Measurements from ENCODE around the gene NLRC5.

NLRC5 gene

GRCh38 chr16:56966093-56966475, 23.3 kb upstream of the NLRC5 start:
- H3K4me3 ChIP-seq (ENCODE audit: low read depth, low read length): no peak overlapping the region
- H3K79me2 ChIP-seq: no peaks in the 10 kb centered on the region
- H3K4me1 ChIP-seq: no peaks in the 10 kb centered on the region
- no peak for TF ChIP-seq CTCF (IDR thresholded peaks at IDR 0.05)
- no peaks in the 10 kb centered on the region for H3K9me3 ChIP-seq (ENCODE audit: control insufficient read depth, low read length)
- H3K36me3 ChIP-seq (ENCODE audit: control insufficient read depth, insufficient read depth, low read length): no peaks in the 10 kb centered on the region
- peak overlapping the region; percentile 22 for H2AFZ ChIP-seq
- H3K9ac ChIP-seq: no peak overlapping the region
- H3K27ac ChIP-seq: no peak overlapping the region
- H3K4me2 ChIP-seq (ENCODE audit: low read length): no peak overlapping the region
- H3K27me3 ChIP-seq (ENCODE audit: control insufficient read depth, insufficient read depth, low read length): no peaks in the 10 kb centered on the region

DNA sequence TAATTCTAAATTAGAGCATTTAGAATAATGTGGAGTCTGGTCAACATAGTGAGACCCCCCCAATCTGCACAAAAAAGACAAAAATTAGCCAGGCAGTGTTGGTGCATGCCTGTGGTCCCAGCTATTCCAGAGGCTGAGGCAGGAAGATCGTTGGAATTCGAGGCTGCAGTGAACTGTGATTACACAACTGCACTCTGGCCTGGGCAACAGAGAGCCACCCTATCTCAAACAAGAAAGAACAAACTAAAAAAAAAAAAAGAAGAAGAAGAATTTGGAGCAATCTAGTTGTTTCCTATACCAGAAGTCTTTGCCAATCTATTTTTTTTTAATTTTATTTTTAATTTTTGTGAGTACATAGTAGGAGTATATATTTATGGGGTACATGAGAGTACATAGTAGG, 21.6 kb upstream of the NLRC5 start:
- Histone ChIP-seq H3K9ac (no peak overlapping the region), H3K4me2 (ENCODE audit: low read length) (no peak overlapping the region), H3K4me3 (ENCODE audit: low read depth, low read length) (no peak overlapping the region), H3K27ac (no peak overlapping the region), H3K79me2 (no peaks in the 10 kb centered on the region), H3K4me1 (no peaks in the 10 kb centered on the region), H2AFZ (no peak overlapping the region), H3K36me3 (ENCODE audit: control insufficient read depth, insufficient read depth, low read length) (no peaks in the 10 kb centered on the region), H3K27me3 (ENCODE audit: control insufficient read depth, insufficient read depth, low read length) (no peaks in the 10 kb centered on the region), H3K9me3 (ENCODE audit: control insufficient read depth, low read length) (no peaks in the 10 kb centered on the region)
- no peak for TF ChIP-seq CTCF (IDR thresholded peaks at IDR 0.05)

GRCh38 chr16:56969769-56970168, 19.6 kb upstream of the NLRC5 start:
- Histone ChIP-seq H3K4me2 (ENCODE audit: low read length) (no peak overlapping the region), H3K9ac (no peak overlapping the region), H3K36me3 (ENCODE audit: control insufficient read depth, insufficient read depth, low read length) (no peaks in the 10 kb centered on the region), H3K27me3 (ENCODE audit: control insufficient read depth, insufficient read depth, low read length) (no peaks in the 10 kb centered on the region), H3K4me3 (ENCODE audit: low read depth, low read length) (no peak overlapping the region), H3K79me2 (no peaks in the 10 kb centered on the region), H2AFZ (no peak overlapping the region), H3K4me1 (no peaks in the 10 kb centered on the region), H3K27ac (no peak overlapping the region), H3K9me3 (ENCODE audit: control insufficient read depth, low read length) (no peaks in the 10 kb centered on the region)
- no peak for TF ChIP-seq CTCF (IDR thresholded peaks at IDR 0.05)

- Histone ChIP-seq H3K36me3 (ENCODE audit: control insufficient read depth, insufficient read depth, low read length) (no peaks in the 10 kb centered on the region), H2AFZ (no peak overlapping the region), H3K4me1 (no peaks in the 10 kb centered on the region), H3K79me2 (no peaks in the 10 kb centered on the region), H3K4me3 (ENCODE audit: low read depth, low read length) (no peak overlapping the region), H3K4me2 (ENCODE audit: low read length) (no peak overlapping the region), H3K27ac (no peak overlapping the region), H3K9me3 (ENCODE audit: control insufficient read depth, low read length) (no peaks in the 10 kb centered on the region), H3K9ac (no peak overlapping the region), H3K27me3 (ENCODE audit: control insufficient read depth, insufficient read depth, low read length) (no peaks in the 10 kb centered on the region)
- TF ChIP-seq CTCF (IDR thresholded peaks at IDR 0.05): no peak
These were observed 18.2 kb upstream of the NLRC5 start for GRCh38 chr16:56970934-56971767.

GRCh38 chr16:56971768-56972043, 17.7 kb upstream of the NLRC5 start:
- Histone ChIP-seq H3K27ac (no peak overlapping the region), H3K36me3 (ENCODE audit: control insufficient read depth, insufficient read depth, low read length) (no peaks in the 10 kb centered on the region), H3K79me2 (no peaks in the 10 kb centered on the region), H2AFZ (no peak overlapping the region), H3K9ac (no peak overlapping the region), H3K4me3 (ENCODE audit: low read depth, low read length) (no peak overlapping the region), H3K9me3 (ENCODE audit: control insufficient read depth, low read length) (no peaks in the 10 kb centered on the region), H3K27me3 (ENCODE audit: control insufficient read depth, insufficient read depth, low read length) (no peaks in the 10 kb centered on the region), H3K4me2 (ENCODE audit: low read length) (no peak overlapping the region), H3K4me1 (no peaks in the 10 kb centered on the region)
- TF ChIP-seq CTCF (IDR thresholded peaks at IDR 0.05): no peak
